GM12872 (cell line): ENCODE data around the gene GALNTL6.

Experiments
- TF ChIP-seq, protein P1 (sequence below): IDR thresholded peaks from 3 replicates; pipeline ENCODE4 v1.5.1; 2011; ENCODE audit warnings: low read depth, mild to moderate bottlenecking, low read length, moderate library complexity; ENCODE audit not compliant: insufficient read depth

Gene GALNTL6

DNA sequence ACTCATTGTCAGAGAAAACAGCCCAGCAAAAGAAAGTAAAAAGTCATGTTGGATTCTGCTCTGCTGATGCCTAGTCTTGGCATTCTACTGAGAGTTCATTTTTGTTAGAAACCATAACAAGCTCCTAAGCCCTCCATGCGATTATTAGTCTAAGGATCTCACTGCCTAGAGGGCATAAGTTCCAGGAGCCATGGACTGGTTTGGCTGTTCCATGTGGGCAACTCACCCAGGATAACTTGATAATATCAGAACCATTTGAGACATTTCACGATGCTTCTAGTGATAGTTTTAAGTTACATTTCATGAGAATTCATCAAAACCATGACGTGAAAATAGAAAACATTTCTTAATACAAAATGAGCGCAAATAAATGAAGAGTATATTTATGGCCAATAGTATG is 978.6 kb downstream of the GALNTL6 start:
- TF ChIP-seq, protein P1, sequence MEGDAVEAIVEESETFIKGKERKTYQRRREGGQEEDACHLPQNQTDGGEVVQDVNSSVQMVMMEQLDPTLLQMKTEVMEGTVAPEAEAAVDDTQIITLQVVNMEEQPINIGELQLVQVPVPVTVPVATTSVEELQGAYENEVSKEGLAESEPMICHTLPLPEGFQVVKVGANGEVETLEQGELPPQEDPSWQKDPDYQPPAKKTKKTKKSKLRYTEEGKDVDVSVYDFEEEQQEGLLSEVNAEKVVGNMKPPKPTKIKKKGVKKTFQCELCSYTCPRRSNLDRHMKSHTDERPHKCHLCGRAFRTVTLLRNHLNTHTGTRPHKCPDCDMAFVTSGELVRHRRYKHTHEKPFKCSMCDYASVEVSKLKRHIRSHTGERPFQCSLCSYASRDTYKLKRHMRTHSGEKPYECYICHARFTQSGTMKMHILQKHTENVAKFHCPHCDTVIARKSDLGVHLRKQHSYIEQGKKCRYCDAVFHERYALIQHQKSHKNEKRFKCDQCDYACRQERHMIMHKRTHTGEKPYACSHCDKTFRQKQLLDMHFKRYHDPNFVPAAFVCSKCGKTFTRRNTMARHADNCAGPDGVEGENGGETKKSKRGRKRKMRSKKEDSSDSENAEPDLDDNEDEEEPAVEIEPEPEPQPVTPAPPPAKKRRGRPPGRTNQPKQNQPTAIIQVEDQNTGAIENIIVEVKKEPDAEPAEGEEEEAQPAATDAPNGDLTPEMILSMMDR, result no peak

DNA sequence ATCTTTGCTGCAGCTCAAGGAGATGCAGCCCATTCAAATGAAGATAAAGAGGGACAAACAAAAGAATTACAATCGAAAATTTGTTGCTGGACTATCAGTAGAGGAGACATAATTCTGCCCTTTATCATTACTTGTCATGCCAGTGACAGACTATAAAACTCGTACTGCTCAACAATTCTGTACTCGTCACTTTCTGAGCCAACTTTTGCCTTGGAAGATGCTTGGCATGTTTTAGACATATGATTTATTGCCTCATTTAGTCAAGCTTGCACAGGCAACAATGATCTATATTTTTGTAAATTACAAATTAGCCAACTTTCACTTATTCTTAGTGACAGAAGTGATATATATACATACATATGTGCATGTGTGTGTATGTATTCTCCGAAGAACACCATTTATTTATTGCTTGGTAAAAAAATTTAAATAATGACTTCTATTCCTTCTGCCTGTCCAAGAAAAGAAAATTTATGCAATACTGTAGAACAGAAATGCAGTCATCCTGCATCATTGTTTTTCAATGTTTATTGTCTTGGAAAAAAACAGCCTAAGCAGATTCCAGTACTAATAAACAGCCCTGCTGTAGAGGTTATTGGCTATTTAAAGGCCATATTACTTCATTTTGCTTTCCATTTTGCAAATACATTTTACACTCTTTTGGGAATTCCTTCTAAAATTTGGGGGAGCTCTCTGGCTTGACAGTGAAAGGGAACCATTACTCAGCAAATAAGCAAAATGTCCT is 980.5 kb downstream of the GALNTL6 start:
- TF ChIP-seq, protein P1, result no peak

DNA sequence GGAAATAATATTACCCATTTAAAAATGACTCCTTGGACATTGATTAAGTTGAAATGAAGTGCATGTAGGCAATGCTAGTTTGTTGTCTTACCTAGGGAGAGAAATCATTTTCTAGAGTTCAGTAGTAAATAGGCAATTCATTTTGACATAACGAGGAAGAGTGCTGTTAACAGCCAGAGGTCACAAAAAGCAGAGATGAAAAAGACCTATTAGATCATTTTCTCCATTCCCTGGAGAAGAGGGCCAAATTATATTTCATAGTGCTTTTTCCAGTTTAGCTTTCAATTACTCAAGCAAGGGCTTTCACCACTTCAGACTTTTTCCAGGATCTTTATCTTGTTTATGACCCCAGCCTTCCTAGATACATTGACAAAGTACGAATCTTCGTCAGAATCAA is 981.1 kb downstream of the GALNTL6 start:
- TF ChIP-seq, protein P1, result no peak

DNA sequence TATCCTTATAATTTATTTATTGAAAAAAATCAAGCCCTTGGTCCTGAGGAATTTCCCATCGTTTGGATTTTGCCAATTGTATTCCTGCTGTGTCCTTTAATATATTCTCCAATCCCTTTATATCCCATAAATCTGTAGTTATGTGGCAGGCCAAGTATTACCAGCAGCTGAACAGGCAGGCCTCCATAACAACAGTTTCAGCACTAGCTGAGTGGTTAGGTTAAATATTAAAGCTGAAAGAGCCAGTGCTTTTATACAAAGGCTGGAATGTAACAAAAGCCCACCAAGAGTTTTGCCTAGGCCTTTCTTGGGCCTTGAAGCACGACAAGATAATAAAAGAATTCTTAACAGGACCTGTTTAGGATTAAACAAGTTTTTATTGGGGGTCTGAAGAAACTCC is 988.8 kb downstream of the GALNTL6 start:
- TF ChIP-seq, protein P1, result no peak

DNA sequence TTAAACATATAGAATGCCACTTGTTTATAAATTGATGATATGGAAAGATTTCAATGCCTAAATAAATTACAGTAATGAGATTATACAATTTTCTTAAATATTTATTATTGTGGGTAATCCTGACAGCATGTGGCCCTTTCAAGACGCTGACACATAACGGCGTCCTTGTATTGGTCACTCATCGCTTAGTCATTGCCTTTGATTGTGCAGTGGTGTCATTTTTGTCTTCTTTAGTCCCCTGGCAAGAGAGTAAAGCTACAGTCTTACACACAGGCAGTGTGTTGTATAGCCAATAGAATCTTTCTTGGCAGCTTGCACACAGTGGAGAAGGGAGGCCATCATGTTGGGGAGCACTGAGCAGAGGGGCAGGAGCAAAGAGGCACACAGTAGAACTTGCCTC is 993.6 kb downstream of the GALNTL6 start:
- TF ChIP-seq, protein P1, result no peak

DNA sequence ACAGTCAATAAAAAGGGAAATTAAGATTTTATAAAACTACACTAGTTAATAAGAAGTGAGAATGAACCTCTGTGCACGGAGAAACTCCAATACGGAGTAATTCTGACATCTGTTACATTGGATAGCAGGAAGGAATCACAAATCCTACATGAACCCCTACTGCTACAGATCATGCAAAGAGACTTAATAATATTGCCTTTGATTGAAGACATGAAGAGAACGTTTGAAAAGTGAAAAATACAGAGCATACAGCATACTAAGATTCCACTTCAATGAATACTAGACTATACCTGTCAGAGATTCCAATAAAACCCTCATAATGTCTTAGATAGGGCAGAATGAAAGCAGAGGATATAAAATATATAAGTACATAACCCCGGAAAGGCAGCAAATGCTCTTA is 995.0 kb downstream of the GALNTL6 start:
- TF ChIP-seq, protein P1, result no peak

DNA sequence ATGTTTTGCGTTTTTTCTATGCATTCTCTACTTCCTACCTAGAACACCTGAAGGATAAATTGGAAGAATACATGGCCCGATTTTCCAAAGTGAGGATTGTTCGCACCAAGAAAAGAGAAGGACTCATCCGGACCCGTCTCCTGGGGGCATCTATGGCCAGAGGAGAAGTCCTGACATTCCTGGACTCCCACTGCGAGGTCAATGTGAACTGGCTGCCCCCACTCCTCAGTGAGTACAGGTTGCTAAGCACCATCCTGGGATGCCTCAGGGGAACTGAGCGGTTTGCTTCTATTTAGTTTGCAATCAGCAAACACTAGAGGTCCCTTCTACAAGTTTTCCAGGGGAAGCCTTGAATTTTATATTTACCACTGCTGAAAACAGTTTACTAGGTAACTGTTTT is 996.1 kb downstream of the GALNTL6 start:
- TF ChIP-seq, protein P1, result no peak
